Heart left ventricle (tissue), 16 donors: ENCODE results near the gene DNAJC8. TPM values are rescaled to one million over a fixed set of nuclear protein-coding genes. Genes with fewer than 3 reads are reported as not detected.

Experiments used
- ATAC-seq, 4 donors: fragments of 200-7000 bp; cut with Tn5 transposase; one replicate each; pipeline ENCODE4 v1.9.1; 2020 to 2022; ENCODE audit warnings: moderate library complexity in 4 of 4, mild to moderate bottlenecking in 3 of 4, moderate number of reproducible peaks in 1 of 4
- DNase-seq, 5 donors: peaks; one replicate each; pipeline ENCODE4 v3.0.0-alpha.2; 2020
- H3K27ac ChIP-seq, 12 donors: fragments of 200-600 bp; sonication (generic) in 4 of 12; one replicate each; pipeline versions ENCODE4 v1.5.0 to v1.8.0; 2016 to 2022; ENCODE audit warnings: mild to moderate bottlenecking in 2 of 12
- H3K27me3 ChIP-seq, 9 donors: fragments of 200-600 bp; sonication (generic) in 2 of 9; one replicate each; pipeline versions ENCODE4 v1.5.1 to v1.8.0; 2016 to 2022; ENCODE audit warnings: mild to moderate bottlenecking in 3 of 9
- H3K36me3 ChIP-seq, 9 donors: fragments of 200-600 bp; sonication (generic) in 2 of 9; one replicate each; pipeline versions ENCODE4 v1.5.0 to v1.8.0; 2018 to 2022; ENCODE audit warnings: mild to moderate bottlenecking in 2 of 9
- H3K4me1 ChIP-seq, 12 donors: fragments of 200-600 bp; sonication (generic) in 4 of 12; one replicate each; pipeline versions ENCODE4 v1.5.0 to v1.8.0; 2016 to 2022; ENCODE audit warnings: mild to moderate bottlenecking in 3 of 12
- H3K4me3 ChIP-seq, 12 donors: fragments of 200-600 bp; sonication (generic) in 4 of 12; one replicate each; pipeline versions ENCODE4 v1.5.0 to v1.8.0; 2017 to 2022; ENCODE audit warnings: mild to moderate bottlenecking in 9 of 12, moderate library complexity in 4 of 12
- H3K9me3 ChIP-seq, 12 donors: fragments of 200-600 bp; sonication (generic) in 4 of 12; one replicate each; pipeline versions ENCODE4 v1.5.0 to v1.8.0; 2016 to 2022; ENCODE audit warnings: mild to moderate bottlenecking in 1 of 12
- CTCF ChIP-seq, 12 donors: fragments of 200-600 bp; sonication (generic) in 4 of 12; IDR thresholded peaks; one replicate each; pipeline versions ENCODE4 v1.5.0 to v1.8.0; 2018 to 2022; ENCODE audit warnings: antibody characterized with exemption in 12 of 12, mild to moderate bottlenecking in 5 of 12
- POLR2A ChIP-seq, 2 donors: fragments of 450-650 bp; IDR thresholded peaks; one replicate each; pipeline ENCODE4 v1.6.1; 2017; ENCODE audit warnings: antibody characterized with exemption in 2 of 2, mild to moderate bottlenecking in 2 of 2, moderate library complexity in 2 of 2
- WGBS, 4 donors: extraction: QIAGEN DNeasy Blood & Tissue Kit in 2 of 4; methylation state at CpG; one replicate each; pipeline versions ENCODE4 v1.1.5 to v1.1.7; 2013 to 2018; 5-methylcytosine and 5-hydroxymethylcytosine counted together
- intact Hi-C, 10 donors: fragments of 100-400 bp; cut with DNase I; formaldehyde crosslinking; loops; one replicate each; pipeline versions ENCODE4 v1.11.1 to v1.14.2; 2022
- polyA plus RNA-seq, 2 donors: library from polyadenylated mRNA; stranded (reverse); fragments of 200-250 nt; gene quantifications; one replicate each; pipeline ENCODE4 v1.2.3, GENCODE V29; 2013
- total RNA-seq, 9 donors: library from RNA; depleted of rRNA in 2 of 9; stranded (reverse); fragments of >200 nt in 2 of 9; fragmentation: NEBNext Ultra II Directional in 3 of 9; extraction: Animal tissue kit (Norgen Biotek cat#: 25700) in 3 of 9; gene quantifications; one replicate each; pipeline versions ENCODE4 v1.1.0 to v1.2.4, GENCODE V29; 2016 to 2023
- donor health status: ischemic (EF 13 %, LVEDD 7.1; RV severe dilation, severe dysfunction).
- donor health status: healthy with polysubstance abuse.
- donor health status: DM: no; HTN: yes; CAD: no.
- donor health status: DM: no; HTN: no; CAD: no.
- donor health status: ischemic (EF 25% LVEDD 6.9; RV normal size, moderate dysfunction).
- donor health status: ischemic (EF 25% LVEDD 5.7; RV mildly dilated, moderate dysfunction).
- donor health status: healthy.
- donor health status: DM: yes; HTN: yes; CAD: no.
- donor health status: ischemic (EF 35%, LVEDD 5.7; RV mildly dilated, moderate dysfunction).
- donor health status: nonischemic (EF 11% LVEDD 7.7; RV severe dilation, severe dysfunction).
- donor health status: DM: yes; HTN: yes; CAD: no.
- donor health status: PGD.
- donor health status: ischemic (EF 29% LVEDD 5.4; RV normal size, mild dysfunction).
- donor health status: nonischemic (EF 23%, LVEDD 6.1; RV moderate dilation, normal function).

DNAJC8 gene
- total and polyA plus RNA-seq, 11 donors, result 47.1 to 84.9 (median 58.4) TPM

GRCh38 chr1:28280501-28280900 lies 47.7 kb upstream of the DNAJC8 start:
- Histone ChIP-seq H3K27me3 (no peaks in the 10 kb centered on the region), H3K4me1 (peaks cover 0 to 30% (median 2%) of the 10 kb centered on the region in 12 donors), H3K4me3 (no peak overlapping the region), H3K27ac (peak overlapping the region in 3 of 12 donors; percentile 46 to 66 (median 49)), H3K36me3 (peaks cover 0 to 74% (median 64%) of the 10 kb centered on the region in 9 donors), H3K9me3 (no peaks in the 10 kb centered on the region)
- WGBS, 4 donors, result 84 to 100% (median 88%) methylated on average over 1 to 8 of the region's 8 CpGs
- DNase-seq (no peak), ATAC-seq (peak in 3 of 4 donors; percentile 29 to 41 (median 39))
- intact Hi-C loops, result no loop called here
- TF ChIP-seq CTCF (IDR thresholded peaks at IDR 0.05) (no peak), POLR2A (IDR thresholded peaks at IDR 0.05) (no peak)

GRCh38 chr1:28279721-28280120 lies 46.9 kb upstream of the DNAJC8 start:
- TF ChIP-seq CTCF (IDR thresholded peaks at IDR 0.05) (no peak), POLR2A (IDR thresholded peaks at IDR 0.05) (no peak)
- WGBS, 4 donors, result 95 to 97% (median 96%) methylated on average over 7 of the region's 7 CpGs
- no peak for DNase-seq
- Histone ChIP-seq H3K4me3 (no peak overlapping the region), H3K4me1 (peaks cover 0 to 30% (median 2%) of the 10 kb centered on the region in 12 donors), H3K36me3 (peaks cover 0 to 82% (median 71%) of the 10 kb centered on the region in 9 donors), H3K9me3 (no peaks in the 10 kb centered on the region), H3K27ac (no peak overlapping the region), H3K27me3 (no peaks in the 10 kb centered on the region)
- ATAC-seq, result no peak
- intact Hi-C loops, result no loop called here

- WGBS, 4 donors, result 79 to 92% (median 82%) methylated on average over 5 of the region's 5 CpGs
- H3K36me3 ChIP-seq, result peaks cover 0 to 92% (median 81%) of the 10 kb centered on the region in 9 donors
- intact Hi-C loops, result no loop called here
- DNase-seq (no peak), ATAC-seq (no peak)
- peaks cover 0 to 30% (median 2%) of the 10 kb centered on the region in 12 donors for H3K4me1 ChIP-seq
- H3K27me3 ChIP-seq, result no peaks in the 10 kb centered on the region
- H3K27ac ChIP-seq, result no peak overlapping the region
- H3K9me3 ChIP-seq, result no peaks in the 10 kb centered on the region
- TF ChIP-seq POLR2A (IDR thresholded peaks at IDR 0.05) (no peak), CTCF (IDR thresholded peaks at IDR 0.05) (no peak)
- no peak overlapping the region for H3K4me3 ChIP-seq
These were observed 45.9 kb upstream of the DNAJC8 start for GRCh38 chr1:28278763-28279162.

GRCh38 chr1:28273216-28273860 lies 40.5 kb upstream of the DNAJC8 start:
- ATAC-seq, result no peak
- Histone ChIP-seq H3K27me3 (no peaks in the 10 kb centered on the region), H3K27ac (no peak overlapping the region), H3K36me3 (peaks cover 0 to 92% (median 77%) of the 10 kb centered on the region in 9 donors), H3K4me1 (peaks cover 0 to 1% (median 0%) of the 10 kb centered on the region in 12 donors), H3K9me3 (no peaks in the 10 kb centered on the region), H3K4me3 (no peak overlapping the region)
- no peak for DNase-seq
- TF ChIP-seq POLR2A (IDR thresholded peaks at IDR 0.05) (no peak), CTCF (IDR thresholded peaks at IDR 0.05) (no peak)
- WGBS, 4 donors, result 81 to 85% (median 84%) methylated on average over 16 to 17 of the region's 17 CpGs
- intact Hi-C loops, result no loop called here
